ENCODE data around the gene CCDC138.

Gene CCDC138

DNA sequence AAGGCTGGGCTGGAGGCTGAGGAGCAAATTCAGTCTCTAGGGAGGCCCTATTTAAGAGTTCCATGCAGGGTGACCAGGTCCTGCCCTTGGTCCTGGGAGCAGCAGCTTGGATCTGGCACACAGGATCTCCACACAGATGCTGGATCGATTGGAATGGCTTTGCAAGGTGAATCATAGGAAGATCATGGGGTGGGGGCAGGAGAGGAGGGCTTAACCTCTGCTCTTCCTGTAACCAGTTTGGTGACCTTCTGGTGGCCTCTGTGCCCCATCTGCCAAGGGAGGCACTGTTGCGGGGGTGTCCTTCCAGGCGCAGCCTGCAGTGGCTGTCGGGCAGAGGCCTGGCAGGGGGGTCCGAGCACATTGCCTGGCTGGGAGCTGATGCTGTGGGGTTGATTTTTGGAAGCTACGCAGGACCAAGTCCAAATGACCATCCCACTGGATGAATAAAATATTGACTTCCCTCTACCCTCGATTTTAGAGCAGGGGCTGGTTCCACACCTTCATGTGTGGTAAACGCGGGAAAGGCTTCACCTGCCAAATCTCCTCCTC, 122.8 kb downstream of the CCDC138 start:
- H3K36me3 ChIP-seq (ENCODE audit: insufficient read depth, low read length): no peaks in the 10 kb centered on the region
- H3K27me3 ChIP-seq (ENCODE audit: insufficient read depth, low read length): no peaks in the 10 kb centered on the region
- 89% methylated on average over 9 of the region's 9 CpGs for whole genome bisulfite sequencing
- H3K4me3 ChIP-seq (ENCODE audit: low read length): no peak overlapping the region
- no peak overlapping the region for H3K9ac ChIP-seq (ENCODE audit: low read depth, low read length)
- no peaks in the 10 kb centered on the region for H3K4me1 ChIP-seq (ENCODE audit: insufficient read depth, low read length)
- no peaks in the 10 kb centered on the region for H3K9me3 ChIP-seq (ENCODE audit: insufficient read depth, low read depth, low read length)
- no peak overlapping the region for H3K27ac ChIP-seq (ENCODE audit: low read depth, low read length)

DNA sequence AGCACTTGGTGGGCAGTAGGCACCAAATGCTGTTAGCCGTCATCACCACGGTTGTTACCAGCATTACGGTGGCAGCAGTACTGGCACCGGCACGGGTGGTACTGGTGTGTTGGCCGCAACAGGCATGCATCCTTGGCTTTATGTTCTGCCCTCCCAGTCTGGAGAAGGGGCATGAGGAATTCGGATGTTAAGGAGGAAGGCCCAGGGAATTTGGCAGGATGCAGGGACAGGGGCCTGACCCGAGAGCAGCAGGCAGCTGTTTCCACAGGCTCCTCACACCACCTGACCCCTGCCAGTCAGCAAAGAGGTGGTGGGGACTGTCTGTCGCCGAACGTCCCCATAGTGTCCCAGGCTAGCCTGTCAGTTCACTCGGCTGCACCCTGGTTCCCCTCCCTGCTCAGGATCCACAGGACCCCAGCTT, 123.5 kb downstream of the CCDC138 start:
- Histone ChIP-seq H3K36me3 (ENCODE audit: insufficient read depth, low read length) (no peaks in the 10 kb centered on the region), H3K27me3 (ENCODE audit: insufficient read depth, low read length) (no peaks in the 10 kb centered on the region), H3K9ac (ENCODE audit: low read depth, low read length) (no peak overlapping the region), H3K4me1 (ENCODE audit: insufficient read depth, low read length) (no peaks in the 10 kb centered on the region), H3K9me3 (ENCODE audit: insufficient read depth, low read depth, low read length) (no peaks in the 10 kb centered on the region), H3K27ac (ENCODE audit: low read depth, low read length) (no peak overlapping the region), H3K4me3 (ENCODE audit: low read length) (no peak overlapping the region)
- 94% methylated on average over 12 of the region's 12 CpGs for WGBS

DNA sequence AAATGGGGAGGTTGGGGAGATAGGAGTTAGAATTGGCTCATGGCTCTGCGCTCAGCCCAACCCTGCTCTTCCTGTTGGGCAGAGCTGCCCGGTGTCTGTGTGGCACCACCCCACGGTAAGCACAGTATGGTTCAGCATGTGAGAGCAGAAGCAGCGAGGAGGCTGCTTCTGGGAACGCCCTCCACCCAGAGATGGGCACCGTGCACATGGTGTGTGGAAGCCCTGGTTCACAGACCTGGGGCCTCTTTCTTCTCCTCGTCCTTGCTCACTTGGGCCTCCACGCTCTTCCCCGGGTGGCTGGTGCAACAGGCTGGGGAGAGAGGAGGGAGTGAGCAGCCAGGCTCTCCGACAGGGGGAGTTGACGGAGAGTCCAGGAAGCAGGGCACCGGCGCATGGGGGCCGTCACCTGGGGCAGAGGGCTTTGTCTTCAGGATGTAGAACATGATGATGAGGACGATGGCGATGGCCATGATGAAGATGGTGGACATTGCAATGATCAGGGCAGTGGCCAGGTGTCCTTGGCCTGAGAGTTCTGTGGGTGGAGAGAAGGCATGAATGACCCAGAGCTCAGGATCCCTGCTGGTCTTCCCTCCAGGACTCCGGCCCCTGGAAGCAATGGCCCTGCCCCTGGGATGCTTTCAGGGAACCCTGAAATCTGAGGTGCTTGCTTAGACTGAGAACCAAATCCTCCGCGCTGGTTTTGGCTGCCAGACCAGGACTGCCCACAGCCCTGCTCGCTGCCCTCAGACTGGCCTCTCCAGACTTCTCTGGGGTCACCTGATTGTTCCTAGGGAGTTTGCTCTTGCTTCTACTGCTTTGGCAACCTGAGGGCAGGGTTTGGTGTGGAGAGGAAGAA, 124.2 kb downstream of the CCDC138 start:
- no peaks in the 10 kb centered on the region for H3K4me1 ChIP-seq (ENCODE audit: insufficient read depth, low read length)
- WGBS: 88% methylated on average over 20 of the region's 20 CpGs
- H3K4me3 ChIP-seq (ENCODE audit: low read length): no peak overlapping the region
- no peaks in the 10 kb centered on the region for H3K9me3 ChIP-seq (ENCODE audit: insufficient read depth, low read depth, low read length)
- H3K36me3 ChIP-seq (ENCODE audit: insufficient read depth, low read length): no peaks in the 10 kb centered on the region
- no peak overlapping the region for H3K27ac ChIP-seq (ENCODE audit: low read depth, low read length)
- no peaks in the 10 kb centered on the region for H3K27me3 ChIP-seq (ENCODE audit: insufficient read depth, low read length)
- H3K9ac ChIP-seq (ENCODE audit: low read depth, low read length): no peak overlapping the region

DNA sequence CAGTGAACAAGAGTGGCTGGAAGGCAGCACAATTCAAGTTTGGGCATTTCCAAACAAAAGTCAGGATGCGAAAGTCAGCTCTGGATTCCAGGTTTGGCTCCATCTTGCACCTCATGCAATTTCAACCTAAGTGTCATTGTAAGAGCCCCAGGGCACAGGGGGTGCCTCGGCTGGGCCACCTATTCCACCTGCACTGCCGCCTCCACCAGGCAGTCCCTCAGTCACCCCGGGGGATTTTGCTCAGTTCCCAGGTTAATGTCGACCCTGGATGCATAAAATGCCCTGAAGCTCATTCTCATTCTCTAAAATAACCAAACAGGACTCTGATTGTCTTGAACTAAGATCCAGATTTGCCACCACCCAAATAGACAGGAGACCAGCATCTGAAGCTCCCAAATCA, 124.8 kb downstream of the CCDC138 start:
- no peak overlapping the region for H3K9ac ChIP-seq (ENCODE audit: low read depth, low read length)
- no peak overlapping the region for H3K27ac ChIP-seq (ENCODE audit: low read depth, low read length)
- H3K27me3 ChIP-seq (ENCODE audit: insufficient read depth, low read length): no peaks in the 10 kb centered on the region
- no peaks in the 10 kb centered on the region for H3K9me3 ChIP-seq (ENCODE audit: insufficient read depth, low read depth, low read length)
- H3K4me3 ChIP-seq (ENCODE audit: low read length): no peak overlapping the region
- H3K4me1 ChIP-seq (ENCODE audit: insufficient read depth, low read length): no peaks in the 10 kb centered on the region
- WGBS: 95% methylated on average over 5 of the region's 5 CpGs
- H3K36me3 ChIP-seq (ENCODE audit: insufficient read depth, low read length): no peaks in the 10 kb centered on the region

DNA sequence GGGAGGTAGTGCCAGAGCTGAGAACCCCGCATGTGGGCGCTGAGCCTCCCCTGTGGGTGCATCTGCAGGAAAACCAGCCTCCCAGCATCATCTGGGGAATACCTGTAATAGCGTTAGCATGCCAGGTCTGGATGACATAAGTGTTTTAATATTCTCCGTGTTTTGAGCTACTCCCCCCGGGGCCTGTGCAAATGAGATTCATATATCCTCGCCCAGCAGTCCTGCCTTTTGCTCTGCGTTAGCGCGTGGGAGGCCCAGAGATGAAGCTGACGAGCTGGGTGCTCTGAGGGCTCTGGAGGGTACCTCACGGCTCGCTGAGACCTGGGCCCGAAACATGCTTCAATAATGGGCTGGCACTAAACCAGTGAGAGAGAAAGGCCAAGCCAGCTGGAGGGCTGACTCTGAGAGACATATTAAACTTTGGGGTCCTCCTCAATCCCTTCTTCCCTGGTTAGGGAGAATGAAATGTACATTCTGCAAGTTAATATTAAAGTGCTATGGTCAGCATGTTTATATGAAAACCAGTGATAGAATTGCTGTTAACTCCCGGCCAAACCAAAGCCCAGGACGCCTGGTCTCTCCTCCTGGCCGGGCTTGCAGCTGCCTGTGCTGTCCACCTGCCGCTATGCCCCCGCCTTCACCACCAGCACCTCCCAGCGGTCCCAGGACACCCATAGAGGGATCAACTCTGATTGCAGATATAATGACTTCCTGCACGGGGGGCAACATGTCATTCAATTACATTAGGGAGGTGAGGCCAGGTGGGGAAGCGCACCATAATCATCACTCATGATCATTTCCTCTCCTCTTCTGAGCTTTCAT, 125.4 kb downstream of the CCDC138 start:
- Histone ChIP-seq H3K9ac (ENCODE audit: low read depth, low read length) (no peak overlapping the region), H3K27ac (ENCODE audit: low read depth, low read length) (no peak overlapping the region), H3K9me3 (ENCODE audit: insufficient read depth, low read depth, low read length) (no peaks in the 10 kb centered on the region), H3K4me1 (ENCODE audit: insufficient read depth, low read length) (no peaks in the 10 kb centered on the region), H3K4me3 (ENCODE audit: low read length) (no peak overlapping the region), H3K36me3 (ENCODE audit: insufficient read depth, low read length) (no peaks in the 10 kb centered on the region), H3K27me3 (ENCODE audit: insufficient read depth, low read length) (no peaks in the 10 kb centered on the region)
- WGBS: 86% methylated on average over 21 of the region's 21 CpGs

DNA sequence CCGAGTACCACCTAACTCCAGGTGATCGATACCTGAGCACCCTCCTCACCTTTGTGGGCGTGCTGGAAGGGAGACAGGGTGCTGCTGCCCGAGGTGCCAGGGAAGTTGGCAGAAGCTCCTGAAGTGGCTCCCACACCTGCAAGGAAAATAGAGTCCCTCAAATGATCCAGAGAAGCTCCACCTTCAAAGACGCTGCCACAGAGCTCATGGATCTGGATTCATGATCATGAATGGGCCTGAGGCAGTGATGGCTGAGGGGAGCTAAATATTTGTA, 126.0 kb downstream of the CCDC138 start:
- Histone ChIP-seq H3K9me3 (ENCODE audit: insufficient read depth, low read depth, low read length) (no peaks in the 10 kb centered on the region), H3K4me1 (ENCODE audit: insufficient read depth, low read length) (no peaks in the 10 kb centered on the region), H3K27ac (ENCODE audit: low read depth, low read length) (no peak overlapping the region), H3K36me3 (ENCODE audit: insufficient read depth, low read length) (no peaks in the 10 kb centered on the region), H3K27me3 (ENCODE audit: insufficient read depth, low read length) (no peaks in the 10 kb centered on the region), H3K9ac (ENCODE audit: low read depth, low read length) (no peak overlapping the region), H3K4me3 (ENCODE audit: low read length) (no peak overlapping the region)
- 93% methylated on average over 5 of the region's 5 CpGs for WGBS

DNA sequence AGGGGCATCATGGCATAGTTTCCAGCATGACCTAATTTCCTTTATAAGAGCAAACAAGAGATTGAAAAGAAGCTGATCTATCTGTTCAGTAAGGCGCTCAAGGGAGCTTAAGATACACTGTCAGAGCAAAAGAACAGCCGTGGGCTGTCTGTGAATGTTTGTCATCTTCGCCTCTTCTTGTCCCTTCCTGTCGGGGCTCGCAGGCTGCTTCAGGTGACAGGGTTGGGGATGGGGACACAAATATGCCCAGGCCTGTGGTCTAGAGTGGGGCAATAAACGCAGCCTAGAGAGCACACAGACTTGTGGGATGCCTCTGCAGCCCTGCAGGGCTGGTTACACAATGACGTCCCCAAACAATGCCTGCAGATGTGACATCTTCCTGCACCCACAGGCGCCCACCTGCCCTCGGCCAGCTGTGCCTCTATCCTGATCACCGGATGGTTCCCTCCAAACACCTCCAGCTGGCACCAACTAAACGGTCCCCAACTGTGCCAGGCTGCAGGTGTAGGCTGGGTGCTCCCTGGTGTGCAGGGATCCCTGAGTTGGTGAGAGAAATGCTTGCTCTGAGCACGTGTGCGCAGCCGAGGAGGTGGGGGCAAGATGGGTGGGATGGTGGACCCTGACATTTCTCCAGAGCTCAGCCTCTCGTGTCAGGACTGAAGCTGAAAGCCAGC, 129.7 kb downstream of the CCDC138 start:
- H3K4me3 ChIP-seq (ENCODE audit: low read length): no peak overlapping the region
- WGBS: 84% methylated on average over 15 of the region's 15 CpGs
- no peaks in the 10 kb centered on the region for H3K9me3 ChIP-seq (ENCODE audit: insufficient read depth, low read depth, low read length)
- no peaks in the 10 kb centered on the region for H3K27me3 ChIP-seq (ENCODE audit: insufficient read depth, low read length)
- no peaks in the 10 kb centered on the region for H3K36me3 ChIP-seq (ENCODE audit: insufficient read depth, low read length)
- H3K27ac ChIP-seq (ENCODE audit: low read depth, low read length): no peak overlapping the region
- H3K9ac ChIP-seq (ENCODE audit: low read depth, low read length): no peak overlapping the region
- H3K4me1 ChIP-seq (ENCODE audit: insufficient read depth, low read length): no peaks in the 10 kb centered on the region

DNA sequence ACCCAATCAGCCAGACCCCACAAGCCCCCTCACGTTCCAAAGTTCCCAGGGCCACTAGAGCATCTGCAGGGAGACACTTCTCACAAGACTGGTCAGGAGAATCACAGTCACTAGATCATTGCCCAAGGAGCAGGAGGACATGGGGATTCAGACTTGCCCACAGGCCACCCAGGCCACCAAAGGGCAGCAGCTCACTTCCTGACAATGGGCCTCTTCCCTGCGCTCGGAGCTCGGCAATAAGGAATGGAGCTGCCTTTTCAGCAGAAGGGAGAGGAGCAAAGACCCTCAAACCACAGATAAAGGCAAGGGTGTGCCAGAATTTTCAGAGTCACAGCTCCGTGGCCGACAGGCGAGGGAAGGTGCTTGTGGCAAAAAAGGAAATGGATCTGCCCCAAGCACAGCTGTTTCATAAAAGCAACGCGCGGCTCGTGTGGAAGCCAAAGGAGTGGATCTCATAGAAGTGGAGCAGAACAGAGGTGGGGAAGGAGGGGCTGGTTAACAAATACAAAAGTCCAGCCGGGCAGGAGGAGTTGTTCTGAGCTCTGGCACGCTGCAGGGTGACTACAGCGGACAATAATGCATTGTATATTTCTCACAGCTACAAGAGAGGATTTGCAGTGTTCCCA, 130.3 kb downstream of the CCDC138 start:
- no peaks in the 10 kb centered on the region for H3K4me1 ChIP-seq (ENCODE audit: insufficient read depth, low read length)
- WGBS: 91% methylated on average over 14 of the region's 14 CpGs

DNA sequence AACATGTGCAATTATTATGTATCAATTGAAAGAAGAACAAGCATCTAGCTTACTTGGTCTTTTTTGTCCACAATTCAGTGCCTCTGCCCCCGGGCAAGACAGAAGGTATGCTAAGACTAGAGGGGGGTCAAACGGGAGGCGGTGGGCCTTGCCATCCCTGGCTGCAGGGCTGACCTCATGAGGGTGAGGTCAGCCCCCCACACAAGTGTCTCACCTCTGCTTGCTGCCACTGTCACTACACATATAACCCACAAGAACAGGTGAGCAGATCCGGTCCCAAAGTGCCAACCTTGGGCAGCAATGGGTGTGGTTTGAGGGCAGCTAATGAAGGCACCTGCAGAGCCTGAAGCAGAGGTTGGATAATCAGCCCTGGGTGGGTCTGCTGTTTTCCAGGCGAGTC, 131.0 kb downstream of the CCDC138 start:
- Histone ChIP-seq H3K9me3 (ENCODE audit: insufficient read depth, low read depth, low read length) (no peaks in the 10 kb centered on the region), H3K4me3 (ENCODE audit: low read length) (no peak overlapping the region), H3K9ac (ENCODE audit: low read depth, low read length) (no peak overlapping the region), H3K27me3 (ENCODE audit: insufficient read depth, low read length) (no peaks in the 10 kb centered on the region), H3K4me1 (ENCODE audit: insufficient read depth, low read length) (no peaks in the 10 kb centered on the region), H3K36me3 (ENCODE audit: insufficient read depth, low read length) (no peaks in the 10 kb centered on the region), H3K27ac (ENCODE audit: low read depth, low read length) (no peak overlapping the region)
- 90% methylated on average over 5 of the region's 5 CpGs for WGBS

More for the DNA sequence above, 130.3 kb downstream of the CCDC138 start:
- no peaks in the 10 kb centered on the region for H3K9me3 ChIP-seq (ENCODE audit: insufficient read depth, low read depth, low read length)
- H3K36me3 ChIP-seq (ENCODE audit: insufficient read depth, low read length): no peaks in the 10 kb centered on the region
- no peak overlapping the region for H3K9ac ChIP-seq (ENCODE audit: low read depth, low read length)
- no peak overlapping the region for H3K27ac ChIP-seq (ENCODE audit: low read depth, low read length)
- no peaks in the 10 kb centered on the region for H3K27me3 ChIP-seq (ENCODE audit: insufficient read depth, low read length)
- H3K4me3 ChIP-seq (ENCODE audit: low read length): no peak overlapping the region

DNA sequence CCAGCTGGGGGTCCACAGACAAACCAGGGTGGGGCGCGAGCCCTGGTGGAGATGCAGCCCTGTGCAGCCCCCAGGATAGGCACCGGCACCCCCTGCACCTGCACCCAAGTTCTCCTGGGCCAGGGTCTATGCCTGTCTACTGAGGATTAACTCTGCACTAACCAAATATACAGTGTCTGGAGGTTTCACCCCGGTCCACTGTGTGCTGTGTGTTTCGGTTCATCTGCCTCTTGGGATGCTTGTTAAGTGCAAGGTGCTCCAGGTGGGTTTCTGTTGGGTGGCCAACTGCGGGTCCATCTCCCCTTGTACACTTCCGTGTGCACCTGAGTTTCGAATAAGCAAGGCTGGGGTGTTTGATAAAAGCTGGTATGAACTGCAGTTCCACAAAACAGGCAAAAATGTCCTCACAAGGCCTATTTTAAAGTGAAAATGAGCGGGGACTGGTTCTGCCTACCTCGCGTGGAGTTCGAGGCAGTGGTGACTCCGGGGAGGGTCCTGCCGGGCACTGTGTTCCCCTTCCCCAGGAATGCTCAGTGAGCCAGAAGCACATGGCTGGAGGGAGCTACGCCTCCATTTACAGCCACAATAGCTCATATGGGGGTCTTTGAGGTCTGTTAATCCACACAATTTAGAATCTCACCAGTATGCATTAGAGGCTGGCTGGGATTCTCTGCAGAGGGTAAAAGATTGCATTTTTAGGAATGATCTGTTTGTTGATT, 131.7 kb downstream of the CCDC138 start:
- WGBS: 91% methylated on average over 14 of the region's 15 CpGs
- H3K4me1 ChIP-seq (ENCODE audit: insufficient read depth, low read length): no peaks in the 10 kb centered on the region
- H3K36me3 ChIP-seq (ENCODE audit: insufficient read depth, low read length): no peaks in the 10 kb centered on the region
- no peaks in the 10 kb centered on the region for H3K27me3 ChIP-seq (ENCODE audit: insufficient read depth, low read length)
- H3K27ac ChIP-seq (ENCODE audit: low read depth, low read length): no peak overlapping the region
- no peak overlapping the region for H3K4me3 ChIP-seq (ENCODE audit: low read length)
- no peaks in the 10 kb centered on the region for H3K9me3 ChIP-seq (ENCODE audit: insufficient read depth, low read depth, low read length)
- no peak overlapping the region for H3K9ac ChIP-seq (ENCODE audit: low read depth, low read length)
